Liver (tissue), 9 donors: ENCODE results near the gene RNU5D-1. TPM values are rescaled to one million over a fixed set of nuclear protein-coding genes. Genes with fewer than 3 reads are reported as not detected.
"Not testable (repeated sequence)": the region's sequence is repeated elsewhere in the genome, so short reads cannot be mapped to it uniquely, and the experiment has no call there.

ENCODE experiments used
- DNase-seq: peaks from one replicate; pipeline ENCODE4 v3.0.0-alpha.2; 2017; ENCODE audit warnings: low spot score
- H3K27ac ChIP-seq, 2 donors: one replicate each; pipeline ENCODE4 v1.7.0; 2013; ENCODE audit warnings: inconsistent platforms in 2 of 2, low read length in 2 of 2, control low read depth in 1 of 2, low read depth in 1 of 2, mild to moderate bottlenecking in 1 of 2
- H3K27me3 ChIP-seq, 4 donors: one replicate each; pipeline versions ENCODE4 v1.6.1 to v1.7.0; 2013; ENCODE audit warnings: low read length in 3 of 4, inconsistent platforms in 1 of 4, mild to moderate bottlenecking in 1 of 4, moderate library complexity in 1 of 4; ENCODE audit not compliant: control insufficient read depth in 4 of 4, insufficient read depth in 4 of 4
- H3K36me3 ChIP-seq, 4 donors: one replicate each; pipeline versions ENCODE4 v1.6.1 to v1.7.0; 2013; ENCODE audit warnings: low read length in 3 of 4, mild to moderate bottlenecking in 3 of 4, low read depth in 1 of 4, moderate library complexity in 1 of 4; ENCODE audit not compliant: control insufficient read depth in 4 of 4, insufficient read depth in 3 of 4
- H3K4me1 ChIP-seq, 4 donors: one replicate each; pipeline versions ENCODE4 v1.6.1 to v1.7.0; 2013; ENCODE audit warnings: low read length in 3 of 4, mild to moderate bottlenecking in 3 of 4, moderate library complexity in 1 of 4; ENCODE audit not compliant: control insufficient read depth in 4 of 4, insufficient read depth in 4 of 4
- H3K4me3 ChIP-seq, 3 donors: one replicate each; pipeline versions ENCODE4 v1.6.1 to v1.7.0; 2013; ENCODE audit warnings: low read length in 3 of 3, control low read depth in 1 of 3, low read depth in 1 of 3, mild to moderate bottlenecking in 1 of 3
- H3K9ac ChIP-seq, 2 donors: one replicate each; pipeline ENCODE4 v1.7.0; 2013; ENCODE audit warnings: low read length in 2 of 2, mild to moderate bottlenecking in 2 of 2, moderate library complexity in 2 of 2, control low read depth in 1 of 2, low read depth in 1 of 2
- H3K9me3 ChIP-seq, 4 donors: one replicate each; pipeline versions ENCODE4 v1.6.1 to v1.7.0; 2013; ENCODE audit warnings: low read length in 3 of 4; ENCODE audit not compliant: control insufficient read depth in 4 of 4
- EGR1 ChIP-seq, 2 donors: IDR thresholded peaks; 2 replicates each; pipeline ENCODE4 v1.6.1; 2016 to 2018; ENCODE audit warnings: antibody characterized with exemption in 2 of 2, low read depth in 2 of 2
- FOXA1 ChIP-seq: IDR thresholded peaks from 2 replicates; pipeline ENCODE4 v1.6.1; 2016; ENCODE audit warnings: antibody characterized with exemption
- FOXA2 ChIP-seq: IDR thresholded peaks from 2 replicates; pipeline ENCODE4 v1.6.1; 2016; ENCODE audit warnings: antibody characterized with exemption
- GABPA ChIP-seq, 2 donors: IDR thresholded peaks in 1 of 2; conservative IDR thresholded peaks in 1 of 2; 2 replicates each; pipeline ENCODE4 v1.6.1; 2016; ENCODE audit warnings: antibody characterized with exemption in 2 of 2, mild to moderate bottlenecking in 1 of 2, moderate library complexity in 1 of 2
- HNF4A ChIP-seq, 2 donors: conservative IDR thresholded peaks; 2 replicates each; pipeline ENCODE4 v1.6.1; 2016; ENCODE audit warnings: antibody characterized with exemption in 2 of 2, mild to moderate bottlenecking in 2 of 2
- HNF4G ChIP-seq: IDR thresholded peaks from 2 replicates; pipeline ENCODE4 v1.6.1; 2016; ENCODE audit warnings: antibody characterized with exemption
- JUND ChIP-seq, 2 donors: IDR thresholded peaks; 2 replicates each; pipeline ENCODE4 v1.6.1; 2016; ENCODE audit warnings: antibody characterized with exemption in 2 of 2
- MAX ChIP-seq: IDR thresholded peaks from 2 replicates; pipeline ENCODE4 v1.6.1; 2016; ENCODE audit warnings: antibody characterized with exemption
- NR2F2 ChIP-seq: IDR thresholded peaks from 2 replicates; pipeline ENCODE4 v1.6.1; 2016; ENCODE audit warnings: antibody characterized with exemption
- RAD21 ChIP-seq, 2 donors: IDR thresholded peaks; 2 replicates each; pipeline ENCODE4 v1.6.1; 2016; ENCODE audit warnings: antibody characterized with exemption in 2 of 2, mild to moderate bottlenecking in 2 of 2
- REST ChIP-seq: IDR thresholded peaks from 2 replicates; pipeline ENCODE4 v1.6.1; 2016; ENCODE audit warnings: antibody characterized with exemption, mild to moderate bottlenecking
- RXRA ChIP-seq, 2 donors: IDR thresholded peaks; 2 replicates each; pipeline ENCODE4 v1.6.1; 2017 to 2018; ENCODE audit warnings: antibody characterized with exemption in 2 of 2, mild to moderate bottlenecking in 1 of 2
- SP1 ChIP-seq: IDR thresholded peaks from 2 replicates; pipeline ENCODE4 v1.6.1; 2018; ENCODE audit warnings: antibody characterized with exemption, mild to moderate bottlenecking
- TAF1 ChIP-seq: conservative IDR thresholded peaks from 2 replicates; pipeline ENCODE4 v1.6.1; 2016; ENCODE audit warnings: antibody characterized with exemption, mild to moderate bottlenecking
- YY1 ChIP-seq: IDR thresholded peaks from 2 replicates; pipeline ENCODE4 v1.6.1; 2016; ENCODE audit warnings: antibody characterized with exemption, mild to moderate bottlenecking
- ZBTB33 ChIP-seq: IDR thresholded peaks from 2 replicates; pipeline ENCODE4 v1.6.1; 2016; ENCODE audit warnings: antibody characterized with exemption
- WGBS: extraction: QIAGEN DNeasy Blood & Tissue Kit; methylation state at CpG from one replicate; pipeline ENCODE4 v1.1.7; 2013; 5-methylcytosine and 5-hydroxymethylcytosine counted together
- polyA plus RNA-seq, 2 donors: library from polyadenylated mRNA; stranded (reverse) in 1 of 2; unstranded in 1 of 2; fragments of 200-250 nt in 1 of 2; fragments of >200 nt in 1 of 2; fragmentation: Nextera tagmentation in 1 of 2; extraction: Ambion mirVana in 1 of 2; gene quantifications; one replicate each; pipeline versions ENCODE4 v1.2.1 to v1.2.3, GENCODE V29; 2013 to 2015
- total RNA-seq, 2 donors: library from RNA; depleted of rRNA; stranded (reverse); fragments of >200 nt; gene quantifications; one replicate each; pipeline ENCODE4 v1.2.3, GENCODE V29; 2014
- TF ChIP-seq, protein P1 (sequence below): IDR thresholded peaks from 2 replicates; pipeline ENCODE4 v1.6.1; 2016; ENCODE audit warnings: antibody characterized with exemption
- TF ChIP-seq, protein P2 (sequence below): fragments of 150-350 bp; IDR thresholded peaks from 2 replicates; pipeline ENCODE4 v1.5.1; 2017; ENCODE audit warnings: improper control_type of control experiment, low read depth, low read length; ENCODE audit not compliant: missing input control
- donor health status: healthy.
- donor health status: healthy.
- donor health status: healthy.
- donor health status: healthy.
- donor health status: healthy.

RNU5D-1 gene
- total and polyA plus RNA-seq, 4 donors = not detected

- TF ChIP-seq GABPA (IDR thresholded peaks at IDR 0.05 in 1 of 2, conservative IDR thresholded peaks at IDR 0.05 in 1 of 2) (peak; percentile 51 to 87), RAD21 (IDR thresholded peaks at IDR 0.05) (peak; percentile 15 to 29)
Observed at GRCh38 chr1:44739307-44740178, 8.6 kb upstream of the RNU5D-1 start, which contains the start of gene KIF2C (continued).

DNA sequence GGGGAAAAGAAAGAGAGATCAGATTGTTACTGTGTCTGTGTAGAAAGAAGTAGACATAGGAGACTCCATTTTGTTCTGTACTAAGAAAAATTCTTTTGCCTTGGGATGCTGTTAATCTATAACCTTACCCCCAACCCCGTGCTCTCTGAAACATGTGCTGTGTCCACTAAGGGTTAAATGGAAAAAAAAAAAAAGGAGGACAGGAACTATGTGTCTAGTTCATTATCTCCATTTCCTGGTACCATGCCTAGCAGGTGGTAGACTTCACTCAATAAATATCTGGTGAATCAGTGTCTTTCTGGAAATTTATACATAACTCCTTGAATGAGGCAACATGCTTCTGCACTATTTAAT, 8.0 kb upstream of the RNU5D-1 start:
- Histone ChIP-seq H3K4me1 (peaks cover 3 to 11% (median 9%) of the 10 kb centered on the region in 4 donors), H3K27ac (peak overlapping the region; percentile 84 to 90), H3K4me3 (peak overlapping the region; percentile 55 to 86 (median 75)), H3K9ac (peak overlapping the region; percentile 81 to 91)
- H3K27me3 ChIP-seq, H3K9me3 ChIP-seq, H3K36me3 ChIP-seq, DNase-seq: not testable (repeated sequence)
- WGBS = 23% methylated on average over 1 of the region's 1 CpG

DNA sequence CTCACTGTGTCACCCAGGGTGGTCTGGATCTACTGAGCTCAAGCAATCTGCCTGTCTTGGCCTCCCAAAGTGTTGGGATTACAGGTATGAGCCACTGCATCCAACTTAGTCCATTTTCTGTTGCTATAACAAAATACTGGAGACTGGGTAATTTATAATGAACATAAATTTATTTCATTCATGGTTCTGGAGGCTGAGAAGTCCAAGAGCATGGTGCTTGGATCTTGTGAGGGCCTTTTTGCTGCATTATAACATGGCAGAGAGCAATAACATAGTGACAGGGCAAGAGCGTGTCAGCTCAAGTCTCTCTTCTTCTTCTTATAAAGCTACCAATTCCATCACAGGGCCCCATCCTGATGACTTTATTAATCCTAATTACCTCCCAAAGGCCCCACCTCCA, 5.0 kb upstream of the RNU5D-1 start:
- H3K9me3 ChIP-seq = no peaks in the 10 kb centered on the region
- no peaks in the 10 kb centered on the region for H3K36me3 ChIP-seq
- 100% methylated on average over 1 of the region's 1 CpG for WGBS
- DNase-seq = no peak
- H3K27me3 ChIP-seq = no peaks in the 10 kb centered on the region
- peaks cover 5 to 11% (median 9%) of the 10 kb centered on the region in 4 donors for H3K4me1 ChIP-seq
- TF ChIP-seq, protein P1, sequence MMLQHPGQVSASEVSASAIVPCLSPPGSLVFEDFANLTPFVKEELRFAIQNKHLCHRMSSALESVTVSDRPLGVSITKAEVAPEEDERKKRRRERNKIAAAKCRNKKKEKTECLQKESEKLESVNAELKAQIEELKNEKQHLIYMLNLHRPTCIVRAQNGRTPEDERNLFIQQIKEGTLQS = no peak
- TF ChIP-seq ZBTB33 = no peak
- TF ChIP-seq MAX = no peak
- TF ChIP-seq JUND (IDR thresholded peaks at IDR 0.05) = no peak
- TF ChIP-seq RAD21 (IDR thresholded peaks at IDR 0.05) = no peak
- TF ChIP-seq, protein P2, sequence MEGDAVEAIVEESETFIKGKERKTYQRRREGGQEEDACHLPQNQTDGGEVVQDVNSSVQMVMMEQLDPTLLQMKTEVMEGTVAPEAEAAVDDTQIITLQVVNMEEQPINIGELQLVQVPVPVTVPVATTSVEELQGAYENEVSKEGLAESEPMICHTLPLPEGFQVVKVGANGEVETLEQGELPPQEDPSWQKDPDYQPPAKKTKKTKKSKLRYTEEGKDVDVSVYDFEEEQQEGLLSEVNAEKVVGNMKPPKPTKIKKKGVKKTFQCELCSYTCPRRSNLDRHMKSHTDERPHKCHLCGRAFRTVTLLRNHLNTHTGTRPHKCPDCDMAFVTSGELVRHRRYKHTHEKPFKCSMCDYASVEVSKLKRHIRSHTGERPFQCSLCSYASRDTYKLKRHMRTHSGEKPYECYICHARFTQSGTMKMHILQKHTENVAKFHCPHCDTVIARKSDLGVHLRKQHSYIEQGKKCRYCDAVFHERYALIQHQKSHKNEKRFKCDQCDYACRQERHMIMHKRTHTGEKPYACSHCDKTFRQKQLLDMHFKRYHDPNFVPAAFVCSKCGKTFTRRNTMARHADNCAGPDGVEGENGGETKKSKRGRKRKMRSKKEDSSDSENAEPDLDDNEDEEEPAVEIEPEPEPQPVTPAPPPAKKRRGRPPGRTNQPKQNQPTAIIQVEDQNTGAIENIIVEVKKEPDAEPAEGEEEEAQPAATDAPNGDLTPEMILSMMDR = no peak
- no peak for TF ChIP-seq FOXA1
- no peak for TF ChIP-seq HNF4G
- no peak for TF ChIP-seq SP1
- no peak for TF ChIP-seq EGR1 (IDR thresholded peaks at IDR 0.05; ENCODE audit: low read depth in 2 of 2)
- TF ChIP-seq RXRA (IDR thresholded peaks at IDR 0.05) = no peak
- TF ChIP-seq YY1 = no peak
- no peak for TF ChIP-seq REST
- TF ChIP-seq FOXA2 = no peak
- TF ChIP-seq GABPA (IDR thresholded peaks at IDR 0.05 in 1 of 2, conservative IDR thresholded peaks at IDR 0.05 in 1 of 2) = no peak
- no peak for TF ChIP-seq NR2F2
- TF ChIP-seq TAF1 = no peak
- no peak for TF ChIP-seq HNF4A (conservative IDR thresholded peaks at IDR 0.05)
- no peak overlapping the region for H3K27ac ChIP-seq
- no peak overlapping the region for H3K4me3 ChIP-seq
- H3K9ac ChIP-seq = no peak overlapping the region
